IMR-90 (cell line): ENCODE results near the gene KRTAP9-3. TPM values are rescaled to one million over a fixed set of nuclear protein-coding genes. Genes with fewer than 3 reads are reported as not detected.

Source experiments
- ATAC-seq: fragments of 200-7000 bp; cut with Tn5 transposase; 2 replicates; pipeline ENCODE4 v1.9.1; 2020; ENCODE audit warnings: low read depth, mild to moderate bottlenecking, moderate library complexity
- BruUV-seq: library from RNA; stranded (reverse); fragments of 400-500 nt; replicated peaks from 2 replicates; lab custom pipeline; 2021; lab: Mats Ljungman, UMichigan
- CTCF ChIA-PET: fragments of 300-600 bp; formaldehyde crosslinking; extraction: SDS; loops from one replicate; lab custom pipeline; 2021; ENCODE audit warnings: antibody characterized with exemption; lab: Yijun Ruan, JAX
- POLR2A ChIA-PET: fragments of 300-600 bp; sonication (Branson Sonifier 250); formaldehyde crosslinking; loops from one replicate; lab custom pipeline; 2022; ENCODE audit warnings: antibody characterized with exemption; ENCODE audit not compliant: unreplicated experiment; lab: Charles Lee
- DNase-seq: peaks from one replicate; pipeline ENCODE4 v3.0.0; 2013
- H2AFZ ChIP-seq: replicated peaks from 2 replicates; pipeline ENCODE3; 2013; ENCODE audit warnings: low read length, mild to moderate bottlenecking; ENCODE audit not compliant: poor library complexity
- H2AK5ac ChIP-seq: 2 replicates; pipeline ENCODE4 v1.6.1; 2013; ENCODE audit warnings: low read depth, low read length, inconsistent platforms
- H2AK9ac ChIP-seq: replicated peaks from 2 replicates; pipeline ENCODE3; 2013; ENCODE audit warnings: mild to moderate bottlenecking, low read depth, low read length, moderate library complexity; ENCODE audit not compliant: poor library complexity
- H2BK120ac ChIP-seq: 2 replicates; pipeline ENCODE4 v1.6.1; 2013; ENCODE audit warnings: low read depth, low read length, inconsistent platforms
- H2BK15ac ChIP-seq: 3 replicates; pipeline ENCODE4 v1.6.1; 2013; ENCODE audit warnings: low read depth, low read length, inconsistent platforms
- H2BK20ac ChIP-seq: 2 replicates; pipeline ENCODE4 v1.6.1; 2013; ENCODE audit warnings: low read depth, mild to moderate bottlenecking, inconsistent platforms, low read length, moderate library complexity
- H2BK5ac ChIP-seq: 2 replicates; pipeline ENCODE4 v1.6.1; 2013; ENCODE audit warnings: mild to moderate bottlenecking, low read depth, low read length, inconsistent platforms; ENCODE audit not compliant: poor library complexity, severe bottlenecking
- H3K14ac ChIP-seq: replicated peaks from 2 replicates; pipeline ENCODE4 v1.6.1; 2013; ENCODE audit warnings: low read depth, low read length, inconsistent platforms
- H3K18ac ChIP-seq: 2 replicates; pipeline ENCODE4 v1.6.1; 2013; ENCODE audit warnings: low read depth, low read length, control low read depth
- H3K23ac ChIP-seq: 2 replicates; pipeline ENCODE4 v1.6.1; 2013; ENCODE audit warnings: low read depth, low read length, inconsistent platforms
- H3K27ac ChIP-seq: 2 replicates; pipeline ENCODE4 v1.5.1; 2013; ENCODE audit warnings: mild to moderate bottlenecking, control low read depth, low read length; ENCODE audit not compliant: insufficient read depth
- H3K27me3 ChIP-seq: 2 replicates; pipeline ENCODE4 v1.6.1; 2013; ENCODE audit warnings: low read length; ENCODE audit not compliant: control insufficient read depth, insufficient read depth
- H3K36me3 ChIP-seq: 2 replicates; pipeline ENCODE4 v1.6.1; 2013; ENCODE audit warnings: low read length, mixed read lengths; ENCODE audit not compliant: control insufficient read depth, insufficient read depth
- H3K4ac ChIP-seq: 2 replicates; pipeline ENCODE4 v1.6.1; 2013; ENCODE audit warnings: low read depth, low read length, inconsistent platforms
- H3K4me1 ChIP-seq: 2 replicates; pipeline ENCODE4 v1.6.1; 2013; ENCODE audit warnings: low read length, mixed read lengths; ENCODE audit not compliant: control insufficient read depth, insufficient read depth
- H3K4me2 ChIP-seq: 2 replicates; pipeline ENCODE4 v1.6.1; 2013; ENCODE audit warnings: low read depth, mild to moderate bottlenecking, control low read depth, low read length, moderate library complexity
- H3K4me3 ChIP-seq: 2 replicates; pipeline ENCODE4 v1.5.1; 2013; ENCODE audit warnings: low read depth, mild to moderate bottlenecking, control low read depth, low read length, moderate library complexity; ENCODE audit not compliant: insufficient read depth
- H3K56ac ChIP-seq: 2 replicates; pipeline ENCODE4 v1.6.1; 2013; ENCODE audit warnings: low read length, inconsistent platforms; ENCODE audit not compliant: insufficient read depth; ENCODE audit errors: extremely low read depth
- H3K79me1 ChIP-seq, 2 experiments: 2 replicates each; pipeline ENCODE4 v1.6.1; 2013; ENCODE audit warnings: low read length in 2 of 2, inconsistent platforms in 1 of 2, low read depth in 1 of 2
- H3K9ac ChIP-seq: 2 replicates; pipeline ENCODE4 v1.6.1; 2013; ENCODE audit warnings: low read depth, low read length, control low read depth
- H3K9me1 ChIP-seq: 2 replicates; pipeline ENCODE4 v1.6.1; 2013; ENCODE audit warnings: low read length, inconsistent platforms; ENCODE audit not compliant: insufficient read depth
- H3K9me3 ChIP-seq: 2 replicates; pipeline ENCODE4 v1.6.1; 2013; ENCODE audit warnings: low read length; ENCODE audit not compliant: control insufficient read depth, insufficient read depth
- H4K20me1 ChIP-seq: 2 replicates; pipeline ENCODE4 v1.6.1; 2013; ENCODE audit warnings: low read length, inconsistent platforms; ENCODE audit not compliant: insufficient read depth
- H4K5ac ChIP-seq: 2 replicates; pipeline ENCODE4 v1.6.1; 2013; ENCODE audit warnings: mild to moderate bottlenecking, low read depth, low read length, control low read depth
- H4K8ac ChIP-seq, 2 experiments: 2 replicates each; pipeline ENCODE4 v1.6.1; 2013; ENCODE audit warnings: low read depth in 2 of 2, low read length in 2 of 2, control low read depth in 1 of 2, inconsistent platforms in 1 of 2
- H4K91ac ChIP-seq: 2 replicates; pipeline ENCODE4 v1.6.1; 2013; ENCODE audit warnings: low read depth, low read length, inconsistent platforms; ENCODE audit not compliant: insufficient read depth
- BHLHE40 ChIP-seq: fragments of 150-350 bp; IDR thresholded peaks from 2 replicates; pipeline ENCODE4 v1.6.1; 2016; ENCODE audit warnings: mild to moderate bottlenecking, low read depth, low read length
- CEBPB ChIP-seq: IDR thresholded peaks from 2 replicates; pipeline ENCODE4 v1.6.1; 2012; ENCODE audit warnings: low read depth, low read length, improper control_type of control experiment
- CHD1 ChIP-seq: IDR thresholded peaks from 2 replicates; pipeline ENCODE4 v1.6.1; 2012; ENCODE audit warnings: low read depth, low read length, improper control_type of control experiment
- FOS ChIP-seq: fragments of 150-350 bp; IDR thresholded peaks from 2 replicates; pipeline ENCODE4 v1.6.1; 2016; ENCODE audit warnings: low read depth, low read length
- MAFK ChIP-seq: IDR thresholded peaks from 2 replicates; pipeline ENCODE4 v1.6.1; 2012; ENCODE audit warnings: low read depth, low read length, improper control_type of control experiment
- MAZ ChIP-seq: IDR thresholded peaks from 2 replicates; pipeline ENCODE4 v1.6.1; 2012; ENCODE audit warnings: low read depth, mild to moderate bottlenecking, low read length, improper control_type of control experiment, moderate library complexity, borderline replicate concordance
- MXI1 ChIP-seq: IDR thresholded peaks from 2 replicates; pipeline ENCODE4 v1.6.1; 2012; ENCODE audit warnings: low read depth, mild to moderate bottlenecking, low read length, moderate library complexity, borderline replicate concordance
- NFE2L2 ChIP-seq: fragments of 150-350 bp; IDR thresholded peaks from 2 replicates; pipeline ENCODE4 v1.6.1; 2016; ENCODE audit warnings: low read depth, mild to moderate bottlenecking, low read length
- POLR2A ChIP-seq: IDR thresholded peaks from 2 replicates; pipeline ENCODE4 v1.6.1; 2012; ENCODE audit warnings: mild to moderate bottlenecking, low read depth, low read length
- RAD21 ChIP-seq: IDR thresholded peaks from 2 replicates; pipeline ENCODE4 v1.6.1; 2012; ENCODE audit warnings: low read length, improper control_type of control experiment
- RCOR1 ChIP-seq: IDR thresholded peaks from 2 replicates; pipeline ENCODE4 v1.6.1; 2012; ENCODE audit warnings: mild to moderate bottlenecking, low read length, improper control_type of control experiment; ENCODE audit not compliant: insufficient replicate concordance
- RFX5 ChIP-seq: IDR thresholded peaks from 2 replicates; pipeline ENCODE4 v1.8.0; 2012; ENCODE audit warnings: low read depth, mild to moderate bottlenecking, low read length, moderate library complexity
- SMC3 ChIP-seq: fragments of 150-350 bp; IDR thresholded peaks from 2 replicates; pipeline ENCODE4 v1.6.1; 2016; ENCODE audit warnings: low read depth, mild to moderate bottlenecking, antibody characterized with exemption, low read length, moderate library complexity
- WGBS, 2 experiments: methylation state at CpG; one replicate each; pipeline versions ENCODE4 v1.1.5 to v1.1.7; 2013; ENCODE audit warnings: missing lambda C conversion rate in 2 of 2; ENCODE audit not compliant: insufficient read length in 1 of 2; ENCODE audit errors: extremely low coverage in 2 of 2; 5-methylcytosine and 5-hydroxymethylcytosine counted together
- dilution Hi-C: fragments of 300-500 bp; cut with HindIII; formaldehyde crosslinking; loops from one replicate; pipeline ENCODE4 v1.14.3; 2018; ENCODE audit warnings: low sequenced_read_pairs; ENCODE audit not compliant: unreplicated experiment
- in situ Hi-C: fragments of 300-500 bp; cut with MboI; formaldehyde crosslinking; loops from 3 replicates; pipeline ENCODE4 v1.14.3; 2019; ENCODE audit warnings: low sequenced_read_pairs, inconsistent platforms, mixed read lengths
- intact Hi-C: fragments of 100-400 bp; cut with micrococcal nuclease; formaldehyde crosslinking; loops from 2 replicates; pipeline ENCODE4 v1.10.0; 2022
- polyA plus RNA-seq, 3 experiments: library from polyadenylated mRNA; depleted of rRNA; stranded (reverse); fragments of >200 nt; gene quantifications; 2 replicates each; pipeline ENCODE4 v1.2.3, GENCODE V29; 2012; ENCODE audit warnings: low replicate concordance in 1 of 3
- total RNA-seq: library from RNA; depleted of rRNA; stranded (reverse); fragments of >200 nt; gene quantifications from 2 replicates; pipeline ENCODE4 v1.2.3, GENCODE V29; 2012
- TF ChIP-seq, protein P1 (sequence below): fragments of 150-350 bp; IDR thresholded peaks from 2 replicates; pipeline ENCODE4 v1.6.1; 2016; ENCODE audit warnings: low read depth, mild to moderate bottlenecking, low read length, moderate library complexity, borderline replicate concordance
- TF ChIP-seq, protein P2 (sequence below): conservative IDR thresholded peaks from 2 replicates; pipeline ENCODE4 v1.5.1; 2012; ENCODE audit warnings: mild to moderate bottlenecking, low read depth, low read length, improper control_type of control experiment
- TF ChIP-seq, protein P3 (sequence below): fragments of 150-350 bp; IDR thresholded peaks from 2 replicates; pipeline ENCODE4 v1.6.1; 2017; ENCODE audit warnings: mild to moderate bottlenecking, antibody characterized with exemption, low read length, low read depth

The KRTAP9-3 gene
- total and polyA plus RNA-seq, 2 of the 4 experiments (the other 2 are of a cell fraction): not detected

DNA sequence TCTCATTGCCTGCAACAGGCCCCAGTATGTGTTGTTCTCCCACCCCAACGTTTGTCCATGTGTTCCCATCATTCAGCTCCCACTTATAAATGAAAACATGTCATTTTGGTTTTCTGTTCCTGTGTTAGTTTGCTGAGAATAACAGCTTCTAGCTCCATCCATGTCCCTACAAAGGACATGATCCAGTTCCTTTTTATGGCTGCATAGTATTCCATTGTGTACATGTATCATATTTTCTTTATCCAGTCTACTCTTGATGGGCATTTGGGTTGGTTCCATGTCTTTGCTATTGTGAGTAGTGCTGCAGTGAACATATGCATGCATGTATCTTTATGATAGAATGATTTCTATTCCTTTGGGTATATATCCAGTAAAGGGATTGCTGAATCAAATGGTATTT lies 16.6 kb upstream of the KRTAP9-3 start:
- Histone ChIP-seq H3K79me1 (no peaks in the 10 kb centered on the region), H4K91ac (no peak overlapping the region), H3K14ac (no peak overlapping the region), H3K4me1 (no peaks in the 10 kb centered on the region), H3K4me3 (no peak overlapping the region), H2AK9ac (no peak overlapping the region), H2AK5ac (no peak overlapping the region), H3K4ac (no peak overlapping the region), H2BK20ac (no peak overlapping the region), H3K27ac (no peak overlapping the region), H3K9ac (no peak overlapping the region), H2BK15ac (no peak overlapping the region), H4K5ac (no peak overlapping the region), H2BK5ac (no peak overlapping the region), H3K23ac (no peak overlapping the region), H3K9me3 (no peaks in the 10 kb centered on the region), H3K56ac (no peak overlapping the region), H3K9me1 (peaks cover 7% of the 10 kb centered on the region; the same call in 1 of the 2 replicates), H3K27me3 (no peaks in the 10 kb centered on the region), H2BK120ac (no peak overlapping the region), H3K4me2 (no peak overlapping the region), H4K8ac (no peak overlapping the region), H4K20me1 (no peaks in the 10 kb centered on the region), H2AFZ (no peak overlapping the region), H3K36me3 (no peaks in the 10 kb centered on the region), H3K18ac (no peak overlapping the region)
- BruUV-seq: no TSS peak
- no peak for TF ChIP-seq SMC3
- TF ChIP-seq RAD21: no peak
- no peak for TF ChIP-seq CHD1
- no peak for TF ChIP-seq BHLHE40
- TF ChIP-seq, protein P1, sequence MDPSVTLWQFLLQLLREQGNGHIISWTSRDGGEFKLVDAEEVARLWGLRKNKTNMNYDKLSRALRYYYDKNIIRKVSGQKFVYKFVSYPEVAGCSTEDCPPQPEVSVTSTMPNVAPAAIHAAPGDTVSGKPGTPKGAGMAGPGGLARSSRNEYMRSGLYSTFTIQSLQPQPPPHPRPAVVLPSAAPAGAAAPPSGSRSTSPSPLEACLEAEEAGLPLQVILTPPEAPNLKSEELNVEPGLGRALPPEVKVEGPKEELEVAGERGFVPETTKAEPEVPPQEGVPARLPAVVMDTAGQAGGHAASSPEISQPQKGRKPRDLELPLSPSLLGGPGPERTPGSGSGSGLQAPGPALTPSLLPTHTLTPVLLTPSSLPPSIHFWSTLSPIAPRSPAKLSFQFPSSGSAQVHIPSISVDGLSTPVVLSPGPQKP: no peak
- no peak for TF ChIP-seq MAFK
- TF ChIP-seq RFX5: no peak
- no peak for TF ChIP-seq CEBPB
- TF ChIP-seq RCOR1: no peak
- no peak for TF ChIP-seq FOS
- TF ChIP-seq, protein P2, sequence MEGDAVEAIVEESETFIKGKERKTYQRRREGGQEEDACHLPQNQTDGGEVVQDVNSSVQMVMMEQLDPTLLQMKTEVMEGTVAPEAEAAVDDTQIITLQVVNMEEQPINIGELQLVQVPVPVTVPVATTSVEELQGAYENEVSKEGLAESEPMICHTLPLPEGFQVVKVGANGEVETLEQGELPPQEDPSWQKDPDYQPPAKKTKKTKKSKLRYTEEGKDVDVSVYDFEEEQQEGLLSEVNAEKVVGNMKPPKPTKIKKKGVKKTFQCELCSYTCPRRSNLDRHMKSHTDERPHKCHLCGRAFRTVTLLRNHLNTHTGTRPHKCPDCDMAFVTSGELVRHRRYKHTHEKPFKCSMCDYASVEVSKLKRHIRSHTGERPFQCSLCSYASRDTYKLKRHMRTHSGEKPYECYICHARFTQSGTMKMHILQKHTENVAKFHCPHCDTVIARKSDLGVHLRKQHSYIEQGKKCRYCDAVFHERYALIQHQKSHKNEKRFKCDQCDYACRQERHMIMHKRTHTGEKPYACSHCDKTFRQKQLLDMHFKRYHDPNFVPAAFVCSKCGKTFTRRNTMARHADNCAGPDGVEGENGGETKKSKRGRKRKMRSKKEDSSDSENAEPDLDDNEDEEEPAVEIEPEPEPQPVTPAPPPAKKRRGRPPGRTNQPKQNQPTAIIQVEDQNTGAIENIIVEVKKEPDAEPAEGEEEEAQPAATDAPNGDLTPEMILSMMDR: no peak
- TF ChIP-seq, protein P3, sequence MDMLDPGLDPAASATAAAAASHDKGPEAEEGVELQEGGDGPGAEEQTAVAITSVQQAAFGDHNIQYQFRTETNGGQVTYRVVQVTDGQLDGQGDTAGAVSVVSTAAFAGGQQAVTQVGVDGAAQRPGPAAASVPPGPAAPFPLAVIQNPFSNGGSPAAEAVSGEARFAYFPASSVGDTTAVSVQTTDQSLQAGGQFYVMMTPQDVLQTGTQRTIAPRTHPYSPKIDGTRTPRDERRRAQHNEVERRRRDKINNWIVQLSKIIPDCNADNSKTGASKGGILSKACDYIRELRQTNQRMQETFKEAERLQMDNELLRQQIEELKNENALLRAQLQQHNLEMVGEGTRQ: no peak
- no peak for TF ChIP-seq MAZ
- TF ChIP-seq POLR2A: no peak
- no peak for TF ChIP-seq MXI1
- TF ChIP-seq NFE2L2: no peak
- no CpG with 5 or more reads among the region's 1 CpG for WGBS, 2 experiments
- no peak for DNase-seq
- ATAC-seq: no peak
- intact Hi-C loops (no loop called here), dilution Hi-C loops (no loop called here), in situ Hi-C loops (no loop called here)
- ChIA-PET POLR2A (no interaction called here), CTCF (no interaction called here)
